ENCODE measurements around the gene EIF4G3.
"Not testable (repeated sequence)": the region's sequence is repeated elsewhere in the genome, so short reads cannot be mapped to it uniquely, and the experiment has no call there.

The EIF4G3 gene

GRCh38 chr1:21174654-21175323 is 1.9 kb downstream of the EIF4G3 start:
- peak overlapping the region; percentile 87 to 92 for H3K27ac ChIP-seq
- no peaks in the 10 kb centered on the region for H3K36me3 ChIP-seq
- intact Hi-C loops (cut with DNase I; ENCODE audit: low total_unique reads) = no loop called here
- no peaks in the 10 kb centered on the region for H3K9me3 ChIP-seq
- H3K27me3 ChIP-seq = no peaks in the 10 kb centered on the region
- TF ChIP-seq CTCF (IDR thresholded peaks at IDR 0.05) = no peak
- peak overlapping the region; percentile 74 to 89 for H3K4me3 ChIP-seq
- peaks cover 0 to 34% (median 13%) of the 10 kb centered on the region in 4 donors for H3K4me1 ChIP-seq
- no peak for DNase-seq

- TF ChIP-seq CTCF (IDR thresholded peaks at IDR 0.05) = no peak
- peak overlapping the region; percentile 74 to 89 for H3K4me3 ChIP-seq
- no peaks in the 10 kb centered on the region for H3K27me3 ChIP-seq
- H3K36me3 ChIP-seq = peaks cover 0 to 5% (median 1%) of the 10 kb centered on the region in 3 donors
- peaks cover 0 to 34% (median 13%) of the 10 kb centered on the region in 4 donors for H3K4me1 ChIP-seq
- no peak for DNase-seq
- no peaks in the 10 kb centered on the region for H3K9me3 ChIP-seq
- intact Hi-C loops (cut with DNase I; ENCODE audit: low total_unique reads) = no loop called here
- H3K27ac ChIP-seq = peak overlapping the region; percentile 87 to 92
These were observed 2.5 kb downstream of the EIF4G3 start for GRCh38 chr1:21174230-21174629.

GRCh38 chr1:21173096-21173495 is 3.6 kb downstream of the EIF4G3 start:
- Histone ChIP-seq H3K36me3 (peaks cover 0 to 12% (median 6%) of the 10 kb centered on the region in 3 donors), H3K4me1 (peaks cover 0 to 34% (median 13%) of the 10 kb centered on the region in 4 donors)
- H3K27ac ChIP-seq; intact Hi-C loops (cut with DNase I; ENCODE audit: low total_unique reads); H3K27me3 ChIP-seq; H3K4me3 ChIP-seq; H3K9me3 ChIP-seq; DNase-seq: not testable (repeated sequence)

- peaks cover 0 to 12% (median 11%) of the 10 kb centered on the region in 3 donors for H3K36me3 ChIP-seq
- H3K27me3 ChIP-seq; DNase-seq; H3K9me3 ChIP-seq; intact Hi-C loops (cut with DNase I; ENCODE audit: low total_unique reads); H3K4me3 ChIP-seq: not testable (repeated sequence)
- peak overlapping the region in 1 of 2 donors; percentile 38 for H3K27ac ChIP-seq
- peaks cover 0 to 34% (median 13%) of the 10 kb centered on the region in 4 donors for H3K4me1 ChIP-seq
These were observed 5.9 kb downstream of the EIF4G3 start for GRCh38 chr1:21170837-21171236.

- H3K4me3 ChIP-seq = no peak overlapping the region
- H3K4me1 ChIP-seq = peaks cover 0 to 23% (median 6%) of the 10 kb centered on the region in 4 donors
- H3K27ac ChIP-seq = no peak overlapping the region
- no peak for TF ChIP-seq CTCF (IDR thresholded peaks at IDR 0.05)
- DNase-seq = no peak
- H3K36me3 ChIP-seq = peaks cover 0 to 12% (median 11%) of the 10 kb centered on the region in 3 donors
- no peaks in the 10 kb centered on the region for H3K9me3 ChIP-seq
- intact Hi-C loops (cut with DNase I; ENCODE audit: low total_unique reads) = no loop called here
- no peaks in the 10 kb centered on the region for H3K27me3 ChIP-seq
These were observed 8.3 kb downstream of the EIF4G3 start for GRCh38 chr1:21168444-21168843.

GRCh38 chr1:21165646-21166045 is 11.1 kb downstream of the EIF4G3 start:
- no peak for DNase-seq
- H3K27me3 ChIP-seq = no peaks in the 10 kb centered on the region
- H3K36me3 ChIP-seq = peaks cover 0 to 22% (median 12%) of the 10 kb centered on the region in 3 donors
- TF ChIP-seq CTCF (IDR thresholded peaks at IDR 0.05) = no peak
- no peak overlapping the region for H3K4me3 ChIP-seq
- intact Hi-C loops (cut with DNase I; ENCODE audit: low total_unique reads) = no loop called here
- no peaks in the 10 kb centered on the region for H3K9me3 ChIP-seq
- H3K27ac ChIP-seq = no peak overlapping the region
- H3K4me1 ChIP-seq = peaks cover 0 to 12% (median 2%) of the 10 kb centered on the region in 4 donors

Data from tibial artery (tissue), 4 donors.